Right lobe of liver (tissue), 4 donors: ENCODE data around the gene NEUROG1.

Source experiments
- POLR2A ChIP-seq: fragments of 450-650 bp; IDR thresholded peaks from one replicate; pipeline ENCODE4 v1.6.1; 2017; ENCODE audit warnings: antibody characterized with exemption, mild to moderate bottlenecking
- TF ChIP-seq, protein P1 (sequence below), 4 donors: fragments of 200-600 bp in 3 of 4; fragments of 450-650 bp in 1 of 4; IDR thresholded peaks; one replicate each; pipeline versions ENCODE4 v1.5.1 to v1.8.0; 2016 to 2022; ENCODE audit warnings: antibody characterized with exemption in 4 of 4, mild to moderate bottlenecking in 2 of 4
- donor health status: DM: no; HTN: no; CAD: no.
- donor health status: DM: no; HTN: no; CAD: no.
- donor health status: DM: no; HTN: yes; CAD: no.

DNA sequence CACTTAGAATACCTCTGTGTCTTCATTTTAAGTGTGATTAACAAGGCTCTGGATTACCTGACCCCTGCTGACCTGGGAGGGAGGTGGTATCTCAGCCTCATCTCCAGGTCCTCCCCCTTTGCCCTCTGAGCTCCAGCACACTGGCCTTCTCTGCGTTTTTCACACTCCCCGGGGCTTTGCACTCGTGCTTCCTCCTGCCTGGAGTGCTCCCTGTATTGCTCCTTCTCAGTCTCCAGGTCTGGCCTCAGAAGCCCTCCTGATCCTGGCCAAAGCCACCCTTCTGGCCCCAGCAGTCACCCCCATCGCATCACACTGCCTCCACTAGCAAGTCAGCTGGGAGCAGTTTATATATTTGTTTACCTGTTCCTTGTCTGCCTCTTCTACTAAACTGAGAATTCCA, 13.6 kb upstream of the NEUROG1 start:
- TF ChIP-seq, protein P1, sequence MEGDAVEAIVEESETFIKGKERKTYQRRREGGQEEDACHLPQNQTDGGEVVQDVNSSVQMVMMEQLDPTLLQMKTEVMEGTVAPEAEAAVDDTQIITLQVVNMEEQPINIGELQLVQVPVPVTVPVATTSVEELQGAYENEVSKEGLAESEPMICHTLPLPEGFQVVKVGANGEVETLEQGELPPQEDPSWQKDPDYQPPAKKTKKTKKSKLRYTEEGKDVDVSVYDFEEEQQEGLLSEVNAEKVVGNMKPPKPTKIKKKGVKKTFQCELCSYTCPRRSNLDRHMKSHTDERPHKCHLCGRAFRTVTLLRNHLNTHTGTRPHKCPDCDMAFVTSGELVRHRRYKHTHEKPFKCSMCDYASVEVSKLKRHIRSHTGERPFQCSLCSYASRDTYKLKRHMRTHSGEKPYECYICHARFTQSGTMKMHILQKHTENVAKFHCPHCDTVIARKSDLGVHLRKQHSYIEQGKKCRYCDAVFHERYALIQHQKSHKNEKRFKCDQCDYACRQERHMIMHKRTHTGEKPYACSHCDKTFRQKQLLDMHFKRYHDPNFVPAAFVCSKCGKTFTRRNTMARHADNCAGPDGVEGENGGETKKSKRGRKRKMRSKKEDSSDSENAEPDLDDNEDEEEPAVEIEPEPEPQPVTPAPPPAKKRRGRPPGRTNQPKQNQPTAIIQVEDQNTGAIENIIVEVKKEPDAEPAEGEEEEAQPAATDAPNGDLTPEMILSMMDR (IDR thresholded peaks at IDR 0.05): no peak
- TF ChIP-seq POLR2A: no peak
